Heart left ventricle (tissue), 13 donors: Measurements from ENCODE around the gene NUDT1.

ENCODE experiments used
- POLR2A ChIP-seq, 2 donors: fragments of 450-650 bp; IDR thresholded peaks; one replicate each; pipeline ENCODE4 v1.6.1; 2017; ENCODE audit warnings: antibody characterized with exemption in 2 of 2, mild to moderate bottlenecking in 2 of 2, moderate library complexity in 2 of 2
- TF ChIP-seq, protein P1 (sequence below), 12 donors: fragments of 200-600 bp; sonication (generic) in 4 of 12; IDR thresholded peaks; one replicate each; pipeline versions ENCODE4 v1.5.0 to v1.8.0; 2018 to 2022; ENCODE audit warnings: antibody characterized with exemption in 12 of 12, mild to moderate bottlenecking in 5 of 12
- donor health status: ischemic (EF 13 %, LVEDD 7.1; RV severe dilation, severe dysfunction).
- donor health status: DM: no; HTN: yes; CAD: no.
- donor health status: DM: no; HTN: no; CAD: no.
- donor health status: ischemic (EF 25% LVEDD 6.9; RV normal size, moderate dysfunction).
- donor health status: ischemic (EF 25% LVEDD 5.7; RV mildly dilated, moderate dysfunction).
- donor health status: ischemic (EF 35%, LVEDD 5.7; RV mildly dilated, moderate dysfunction).
- donor health status: nonischemic (EF 11% LVEDD 7.7; RV severe dilation, severe dysfunction).
- donor health status: DM: yes; HTN: yes; CAD: no.
- donor health status: PGD.
- donor health status: ischemic (EF 29% LVEDD 5.4; RV normal size, mild dysfunction).
- donor health status: nonischemic (EF 23%, LVEDD 6.1; RV moderate dilation, normal function).

DNA sequence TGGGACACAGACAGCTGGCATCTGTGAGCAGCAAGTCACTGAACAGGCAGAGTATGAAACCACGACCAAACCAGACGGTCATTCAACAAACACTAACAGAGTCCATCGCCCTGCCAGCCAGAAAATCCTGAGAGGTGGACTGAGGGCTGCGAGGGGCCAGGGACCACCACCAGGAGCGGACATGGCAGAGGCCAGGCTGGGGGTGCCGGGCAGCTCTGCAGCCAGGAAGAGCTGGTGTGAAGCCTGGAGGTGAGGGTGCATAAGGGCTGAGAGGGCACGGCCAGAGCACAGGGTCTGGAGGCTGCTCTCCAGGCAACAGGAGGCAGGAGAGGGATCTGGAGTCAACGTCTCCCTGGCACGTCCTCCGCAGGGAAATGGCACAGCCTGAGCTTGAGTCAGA lies 24.8 kb upstream of the NUDT1 start:
- TF ChIP-seq, protein P1, sequence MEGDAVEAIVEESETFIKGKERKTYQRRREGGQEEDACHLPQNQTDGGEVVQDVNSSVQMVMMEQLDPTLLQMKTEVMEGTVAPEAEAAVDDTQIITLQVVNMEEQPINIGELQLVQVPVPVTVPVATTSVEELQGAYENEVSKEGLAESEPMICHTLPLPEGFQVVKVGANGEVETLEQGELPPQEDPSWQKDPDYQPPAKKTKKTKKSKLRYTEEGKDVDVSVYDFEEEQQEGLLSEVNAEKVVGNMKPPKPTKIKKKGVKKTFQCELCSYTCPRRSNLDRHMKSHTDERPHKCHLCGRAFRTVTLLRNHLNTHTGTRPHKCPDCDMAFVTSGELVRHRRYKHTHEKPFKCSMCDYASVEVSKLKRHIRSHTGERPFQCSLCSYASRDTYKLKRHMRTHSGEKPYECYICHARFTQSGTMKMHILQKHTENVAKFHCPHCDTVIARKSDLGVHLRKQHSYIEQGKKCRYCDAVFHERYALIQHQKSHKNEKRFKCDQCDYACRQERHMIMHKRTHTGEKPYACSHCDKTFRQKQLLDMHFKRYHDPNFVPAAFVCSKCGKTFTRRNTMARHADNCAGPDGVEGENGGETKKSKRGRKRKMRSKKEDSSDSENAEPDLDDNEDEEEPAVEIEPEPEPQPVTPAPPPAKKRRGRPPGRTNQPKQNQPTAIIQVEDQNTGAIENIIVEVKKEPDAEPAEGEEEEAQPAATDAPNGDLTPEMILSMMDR (IDR thresholded peaks at IDR 0.05) = no peak
- no peak for TF ChIP-seq POLR2A (IDR thresholded peaks at IDR 0.05)
